Upper lobe of left lung (tissue), 4 donors: ENCODE results near the gene THSD7A.

Experiments
- CTCF ChIP-seq, 6 experiments: fragments of 450-650 bp in 4 of 6; fragments of 200-600 bp in 2 of 6; sonication (generic) in 2 of 6; IDR thresholded peaks; one replicate each; pipeline ENCODE4 v1.5.1; 2016 to 2019; ENCODE audit warnings: antibody characterized with exemption in 6 of 6
- EP300 ChIP-seq, 4 donors: sonication (generic); formaldehyde crosslinking; IDR thresholded peaks; one replicate each; pipeline ENCODE4 v1.5.1; 2017; ENCODE audit warnings: antibody characterized with exemption in 4 of 4, control low read depth in 2 of 4
- POLR2A ChIP-seq, 4 donors: fragments of 450-650 bp; IDR thresholded peaks; one replicate each; pipeline ENCODE4 v1.5.1; 2016 to 2017; ENCODE audit warnings: antibody characterized with exemption in 4 of 4, mild to moderate bottlenecking in 2 of 4
- POLR2AphosphoS5 ChIP-seq, 2 donors: sonication (generic); formaldehyde crosslinking; IDR thresholded peaks; one replicate each; pipeline ENCODE4 v1.5.1; 2017; ENCODE audit warnings: antibody characterized with exemption in 2 of 2

DNA sequence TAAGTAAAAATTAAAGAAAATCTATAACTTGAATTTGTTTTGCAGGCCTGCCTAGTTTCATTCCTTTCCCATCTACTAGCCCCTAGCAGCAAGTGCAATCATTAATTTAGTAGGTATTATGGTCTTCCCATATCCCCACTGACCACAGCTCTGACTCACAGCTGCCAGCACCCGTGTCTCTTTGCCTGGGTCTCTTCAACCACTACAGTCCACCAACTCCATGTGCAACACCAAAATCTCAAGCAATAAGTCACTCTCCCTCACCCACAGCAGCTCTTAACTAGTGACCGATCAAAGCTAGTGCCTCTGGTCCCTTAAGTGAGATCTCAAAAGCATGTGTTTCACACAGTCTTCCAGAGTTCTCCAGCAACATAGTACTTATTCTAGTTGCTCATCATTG lies 26.0 kb upstream of the THSD7A start:
- TF ChIP-seq CTCF (IDR thresholded peaks at IDR 0.05) (no peak), POLR2A (IDR thresholded peaks at IDR 0.05) (no peak), EP300 (IDR thresholded peaks at IDR 0.05) (no peak), POLR2AphosphoS5 (IDR thresholded peaks at IDR 0.05) (no peak)
